Measurements from ENCODE around the gene ELOVL7.

GRCh38 chr5:60856066-60856465, 12.0 kb upstream of the ELOVL7 start:
- no peak for TF ChIP-seq SRF (IDR thresholded peaks at IDR 0.05; ENCODE audit: low read depth in 2 of 2, low read length in 2 of 2)
- TF ChIP-seq CTCF (IDR thresholded peaks at IDR 0.05 in 2 of 3, conservative IDR thresholded peaks at IDR 0.05 in 1 of 3; ENCODE audit: control insufficient read depth in 2 of 3, extremely low read depth in 1 of 3, insufficient read depth in 1 of 3, low read depth in 3 of 3, low read length in 3 of 3), result no peak
- TF ChIP-seq ELK1 (IDR thresholded peaks at IDR 0.05; ENCODE audit: low read depth, low read length), result no peak
- no peak for TF ChIP-seq REST (IDR thresholded peaks at IDR 0.05; ENCODE audit: low read depth, low read length)
- TF ChIP-seq ZZZ3 (IDR thresholded peaks at IDR 0.05; ENCODE audit: control insufficient read depth, insufficient read length, low read depth), result no peak
- no peak for TF ChIP-seq NRF1 (conservative IDR thresholded peaks at IDR 0.05; ENCODE audit: low read depth, low read length)
- no peak for TF ChIP-seq GATAD2B (conservative IDR thresholded peaks at IDR 0.05; ENCODE audit: low read depth)
- no peak for TF ChIP-seq TAF1 (IDR thresholded peaks at IDR 0.05; ENCODE audit: borderline replicate concordance, low read depth, low read length)
- TF ChIP-seq GABPA (IDR thresholded peaks at IDR 0.05; ENCODE audit: low read depth), result no peak
- TF ChIP-seq POLR2AphosphoS5 (IDR thresholded peaks at IDR 0.05; ENCODE audit: low read length), result no peak
- no peak for TF ChIP-seq CEBPZ (IDR thresholded peaks at IDR 0.05; ENCODE audit: low read depth, low read length)
- no peak for TF ChIP-seq MYC (IDR thresholded peaks at IDR 0.05; ENCODE audit: insufficient read depth, insufficient read length, insufficient replicate concordance, low read length, severe bottlenecking)
